ENCODE data around the gene TXLNG. TPM values are rescaled to one million over a fixed set of nuclear protein-coding genes. Genes with fewer than 3 reads are reported as not detected.
A peak's percentile ranks its signal among the peaks of the same experiment; 100 is the strongest.
"Not testable (repeated sequence)": the region's sequence is repeated elsewhere in the genome, so short reads cannot be mapped to it uniquely, and the experiment has no call there.

TXLNG gene
- total RNA-seq, 1 donor from 2014 or later = 37.1 TPM

DNA sequence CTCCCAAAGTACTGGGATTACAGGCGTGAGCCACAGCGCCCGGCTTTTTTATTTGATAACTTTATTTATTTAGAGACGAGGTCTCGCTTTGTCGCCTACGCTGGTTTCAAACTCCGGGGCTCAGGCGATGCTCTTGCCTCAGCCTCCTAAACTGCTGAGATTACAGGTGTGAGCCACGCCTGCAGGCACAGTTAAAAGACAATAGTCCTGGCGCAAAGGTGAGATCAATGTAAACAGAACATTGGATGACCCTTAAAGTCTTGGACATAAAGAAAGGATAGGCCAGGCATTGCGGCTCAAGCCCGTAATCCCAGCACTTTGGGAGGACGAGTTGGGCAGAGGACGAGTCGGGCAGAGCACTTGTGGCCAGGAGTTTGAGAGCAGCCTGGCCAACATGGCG lies 2.8 kb upstream of the TXLNG start:
- peaks cover 16% of the 10 kb centered on the region for H3K4me1 Mint-ChIP-seq

GRCh38 chrX:16784440-16784839 lies 1.8 kb upstream of the TXLNG start:
- H2AFZ ChIP-seq (replicated peaks); H3K9me3 Mint-ChIP-seq; DNase-seq (ENCODE audit: low spot score); H3K36me3 Mint-ChIP-seq; H3K27me3 ChIP-seq; H3K4me1 ChIP-seq; H3K27ac ChIP-seq; H3K9ac ChIP-seq; H3F3A ChIP-seq (ENCODE audit: low read depth); H3K27me3 Mint-ChIP-seq (ENCODE audit: insufficient read depth, low read depth); H3K4me3 ChIP-seq; H3K4me3 Mint-ChIP-seq; H3K4me2 ChIP-seq; H3K27ac Mint-ChIP-seq; H3K36me3 ChIP-seq; H3K9me3 ChIP-seq (ENCODE audit: low read depth): not testable (repeated sequence)
- H4K20me1 ChIP-seq (ENCODE audit: low read depth) = peaks cover 19% of the 10 kb centered on the region
- peaks cover 16% of the 10 kb centered on the region for H3K4me1 Mint-ChIP-seq
- H3K79me2 ChIP-seq (ENCODE audit: low read depth) = peaks cover 40% of the 10 kb centered on the region

More for the DNA sequence above, 2.8 kb upstream of the TXLNG start:
- DNase-seq (ENCODE audit: low spot score) = no peak
- H3K79me2 ChIP-seq (ENCODE audit: low read depth) = peaks cover 30% of the 10 kb centered on the region
- Mint-ChIP-seq H3K36me3 (peaks cover 2% of the 10 kb centered on the region), H3K27ac (no peak overlapping the region), H3K9me3 (no peaks in the 10 kb centered on the region), H3K4me3 (no peak overlapping the region), H3K27me3 (ENCODE audit: insufficient read depth, low read depth) (peaks cover 4% of the 10 kb centered on the region)
- peaks cover 14% of the 10 kb centered on the region for H4K20me1 ChIP-seq (ENCODE audit: low read depth)
- H3K27ac ChIP-seq = no peak overlapping the region
- H3F3A ChIP-seq (ENCODE audit: low read depth) = no peaks in the 10 kb centered on the region
- H3K9me3 ChIP-seq (ENCODE audit: low read depth) = no peaks in the 10 kb centered on the region
- H3K9ac ChIP-seq = no peak overlapping the region
- H3K36me3 ChIP-seq = no peaks in the 10 kb centered on the region
- H3K27me3 ChIP-seq = no peaks in the 10 kb centered on the region
- H2AFZ ChIP-seq (replicated peaks) = no peak overlapping the region
- no peak overlapping the region for H3K4me2 ChIP-seq
- H3K4me3 ChIP-seq = no peak overlapping the region
- H3K4me1 ChIP-seq = peaks cover 5% of the 10 kb centered on the region
- no peak for TF ChIP-seq CTCF (IDR thresholded peaks at IDR 0.05)
- no peak for TF ChIP-seq EZH2 (IDR thresholded peaks at IDR 0.05)
- no peak for TF ChIP-seq EZH2phosphoT487 (IDR thresholded peaks at IDR 0.05)

DNA sequence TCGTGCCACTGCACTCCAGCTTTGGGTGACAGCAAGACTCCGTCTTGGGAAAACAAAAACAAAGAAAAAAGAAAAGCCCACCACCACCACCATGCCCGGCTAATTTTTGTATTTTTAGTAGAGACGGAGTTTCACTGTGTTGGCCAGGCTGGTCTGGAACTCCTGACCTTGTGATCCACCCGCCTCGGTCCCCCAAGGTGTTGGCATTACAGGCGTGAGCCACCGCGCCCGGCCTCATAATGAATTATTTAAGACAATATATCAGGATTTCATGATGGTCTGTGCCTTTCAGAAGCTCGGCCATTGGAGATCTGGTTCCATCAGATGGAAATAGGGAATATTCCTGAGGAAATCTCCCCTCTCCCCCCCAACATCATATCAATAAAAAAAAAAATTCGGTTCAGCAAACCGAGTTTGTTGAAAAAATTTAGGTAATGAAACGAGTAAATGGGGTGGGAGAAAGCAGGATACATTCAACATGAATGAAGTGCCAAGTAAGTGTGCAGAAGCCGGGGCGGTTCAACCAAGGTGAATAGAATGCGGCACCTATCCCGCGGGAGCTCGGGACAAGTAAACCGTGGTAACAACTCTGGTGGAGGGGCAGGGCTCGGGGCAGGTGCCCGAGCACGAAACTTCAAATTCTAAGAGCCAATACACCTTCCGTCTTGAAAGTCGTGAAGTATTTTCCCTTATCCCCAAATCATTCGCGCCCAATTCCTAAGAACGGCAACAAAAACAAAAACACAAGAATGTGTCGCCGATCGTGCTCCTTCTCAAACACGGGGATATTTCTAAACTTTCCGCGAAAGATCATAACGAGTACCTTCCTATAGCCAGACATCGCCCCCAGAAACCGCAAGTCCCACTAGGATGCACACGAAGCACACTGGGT lies 773 bp upstream of the TXLNG start:
- Mint-ChIP-seq H3K27me3 (ENCODE audit: insufficient read depth, low read depth) (peaks cover 4% of the 10 kb centered on the region), H3K4me1 (peaks cover 16% of the 10 kb centered on the region), H3K9me3 (no peaks in the 10 kb centered on the region), H3K4me3 (peak overlapping the region; percentile 94), H3K27ac (peak overlapping the region; percentile 9), H3K36me3 (peaks cover 2% of the 10 kb centered on the region)
- Histone ChIP-seq H3K9me3 (ENCODE audit: low read depth) (no peaks in the 10 kb centered on the region), H2AFZ (replicated peaks) (peak overlapping the region; percentile 82), H3K4me2 (peak overlapping the region; percentile 84), H3K4me3 (peak overlapping the region; percentile 66), H3F3A (ENCODE audit: low read depth) (no peaks in the 10 kb centered on the region), H4K20me1 (ENCODE audit: low read depth) (peaks cover 24% of the 10 kb centered on the region), H3K27ac (no peak overlapping the region), H3K79me2 (ENCODE audit: low read depth) (peaks cover 51% of the 10 kb centered on the region), H3K9ac (peak overlapping the region; percentile 9), H3K36me3 (no peaks in the 10 kb centered on the region), H3K27me3 (no peaks in the 10 kb centered on the region), H3K4me1 (peaks cover 5% of the 10 kb centered on the region)
- peak; percentile 39 for DNase-seq (ENCODE audit: low spot score)
- no peak for TF ChIP-seq EZH2phosphoT487 (IDR thresholded peaks at IDR 0.05)
- no peak for TF ChIP-seq CTCF (IDR thresholded peaks at IDR 0.05)
- TF ChIP-seq EZH2 (IDR thresholded peaks at IDR 0.05) = no peak
